GM12875 (cell line): Measurements from ENCODE around the gene SRR.

Experiments
- H3K4me3 ChIP-seq: one replicate; pipeline ENCODE4 v1.5.1; 2011; ENCODE audit warnings: low read depth, low read length, control low read depth
- CTCF ChIP-seq: IDR thresholded peaks from 2 replicates; pipeline ENCODE4 v1.5.1; 2011; ENCODE audit warnings: low read depth, mild to moderate bottlenecking, control low read depth, inconsistent platforms, low read length, moderate library complexity, borderline replicate concordance; ENCODE audit not compliant: insufficient read depth

The SRR gene

GRCh38 chr17:2364763-2365116 lies 61.0 kb downstream of the SRR start:
- no peak for TF ChIP-seq CTCF
- H3K4me3 ChIP-seq, result no peak overlapping the region

- H3K4me3 ChIP-seq, result no peak overlapping the region
- TF ChIP-seq CTCF, result no peak
These were observed 61.4 kb downstream of the SRR start for GRCh38 chr17:2365132-2365531.

- H3K4me3 ChIP-seq, result no peak overlapping the region
- TF ChIP-seq CTCF, result no peak
These were observed 63.2 kb downstream of the SRR start for GRCh38 chr17:2366747-2367494.

GRCh38 chr17:2368359-2368758 lies 64.6 kb downstream of the SRR start:
- H3K4me3 ChIP-seq, result no peak overlapping the region
- no peak for TF ChIP-seq CTCF

GRCh38 chr17:2369039-2369438 lies 65.3 kb downstream of the SRR start:
- no peak for TF ChIP-seq CTCF
- no peak overlapping the region for H3K4me3 ChIP-seq

- no peak overlapping the region for H3K4me3 ChIP-seq
- TF ChIP-seq CTCF, result no peak
These were observed 65.9 kb downstream of the SRR start for GRCh38 chr17:2369551-2370210.

GRCh38 chr17:2370211-2370589 lies 66.5 kb downstream of the SRR start:
- no peak for TF ChIP-seq CTCF
- H3K4me3 ChIP-seq, result no peak overlapping the region
